Measurements from ENCODE around the gene ATP5IF1. TPM values are rescaled to one million over a fixed set of nuclear protein-coding genes. Genes with fewer than 3 reads are reported as not detected.

The ATP5IF1 gene
- total RNA-seq, 2 donors from 2014 or later: 251 to 302 TPM

DNA sequence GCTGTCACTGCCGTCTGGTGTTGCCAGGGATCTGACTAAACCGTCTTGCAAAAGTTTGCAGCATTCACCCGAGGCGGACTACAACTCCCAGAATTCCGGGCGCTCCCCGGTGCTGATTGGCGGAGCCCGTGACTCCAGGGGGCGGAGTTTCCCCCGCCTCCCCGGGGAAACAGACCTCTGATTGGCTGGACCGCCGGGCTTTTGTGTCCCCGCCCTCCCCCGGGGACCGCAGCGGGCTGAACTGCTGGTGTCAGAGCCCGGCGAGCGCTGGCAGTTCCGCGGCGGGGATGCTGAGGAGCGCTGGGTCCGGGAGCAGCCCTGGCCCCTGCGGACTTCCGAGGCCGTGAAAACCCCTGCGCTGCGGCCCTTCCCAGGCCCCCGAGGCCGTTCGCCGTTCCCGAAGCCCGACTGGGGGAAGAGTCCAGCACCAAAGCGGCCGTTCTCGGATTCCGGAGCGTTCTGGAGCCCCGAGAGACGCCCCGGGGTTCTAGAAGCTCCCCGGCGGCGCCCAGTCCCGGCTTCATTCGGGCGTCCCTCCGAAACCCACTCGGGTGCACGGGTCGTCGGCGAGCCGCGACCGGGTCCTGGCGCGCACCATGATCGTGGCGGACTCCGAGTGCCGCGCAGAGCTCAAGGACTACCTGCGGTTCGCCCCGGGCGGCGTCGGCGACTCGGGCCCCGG, 23.5 kb downstream of the ATP5IF1 start, which contains the start of gene SESN2:
Gene SESN2 (plus strand): TSS at position 267 of the 682 bp plus-strand sequence. CDS start 330 bp downstream, at position 597.
- peak; percentile 94 for ATAC-seq
- intact Hi-C loops (cut with DNase I, micrococcal nuclease): loop anchor here in 1 of 2 donors (5.0 kb wide), 1 partner anchor 68 kb away; the partner anchor contains the start of gene MED18
- peak; percentile 99 for DNase-seq

GRCh38 chr1:28259934-28260802, 24.2 kb downstream of the ATP5IF1 start:
- DNase-seq (peak; percentile 77 to 82), ATAC-seq (peak; percentile 64)
- intact Hi-C loops (cut with DNase I, micrococcal nuclease): loop anchor here in 1 of 2 donors (5.0 kb wide), 1 partner anchor 67 kb away; the partner anchor contains the start of gene MED18

- no peak for DNase-seq
- no peak for ATAC-seq
- intact Hi-C loops (cut with DNase I, micrococcal nuclease): no loop called here
These were observed 24.9 kb downstream of the ATP5IF1 start for GRCh38 chr1:28260803-28261174.

DNA sequence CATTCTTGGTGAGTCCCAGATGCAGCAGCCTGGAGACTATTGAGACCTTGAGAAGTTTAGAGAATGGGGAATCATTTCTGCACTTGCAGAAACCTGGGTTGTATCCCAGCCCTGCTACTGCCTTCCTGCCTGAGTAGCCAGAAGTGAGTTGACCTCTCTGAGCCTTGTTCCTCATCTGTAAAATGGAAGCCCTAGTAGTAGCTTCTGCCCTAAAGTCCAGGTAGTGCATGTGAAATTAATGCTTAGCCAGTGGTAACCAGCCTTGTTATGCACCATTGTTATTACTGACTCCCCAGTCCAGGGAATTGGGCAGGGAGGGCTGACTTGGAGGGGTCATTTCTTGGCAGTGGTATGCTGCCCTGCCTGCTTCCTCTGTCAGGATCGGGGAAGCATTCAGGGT, 29.0 kb downstream of the ATP5IF1 start:
- intact Hi-C loops (cut with DNase I, micrococcal nuclease): no loop called here
- no peak for ATAC-seq

GRCh38 chr1:28265577-28265976, 29.7 kb downstream of the ATP5IF1 start:
- DNase-seq: no peak

More for the DNA sequence above, 29.0 kb downstream of the ATP5IF1 start:
- no peak for DNase-seq

GRCh38 chr1:28266920-28267322, 31.0 kb downstream of the ATP5IF1 start:
- DNase-seq (no peak), ATAC-seq (no peak)

More at GRCh38 chr1:28265577-28265976, 29.7 kb downstream of the ATP5IF1 start:
- intact Hi-C loops (cut with DNase I, micrococcal nuclease): no loop called here
- ATAC-seq: no peak

GRCh38 chr1:28267633-28268032, 31.7 kb downstream of the ATP5IF1 start:
- no peak for DNase-seq
- intact Hi-C loops (cut with DNase I, micrococcal nuclease): no loop called here
- ATAC-seq: no peak

More at GRCh38 chr1:28266920-28267322, 31.0 kb downstream of the ATP5IF1 start:
- intact Hi-C loops (cut with DNase I, micrococcal nuclease): no loop called here

GRCh38 chr1:28269529-28269928, 33.6 kb downstream of the ATP5IF1 start:
- intact Hi-C loops (cut with DNase I, micrococcal nuclease): no loop called here
- no peak for DNase-seq
- no peak for ATAC-seq

- DNase-seq (no peak), ATAC-seq (no peak)
- intact Hi-C loops (cut with DNase I, micrococcal nuclease): no loop called here
These were observed 36.4 kb downstream of the ATP5IF1 start for GRCh38 chr1:28272215-28272852.

DNA sequence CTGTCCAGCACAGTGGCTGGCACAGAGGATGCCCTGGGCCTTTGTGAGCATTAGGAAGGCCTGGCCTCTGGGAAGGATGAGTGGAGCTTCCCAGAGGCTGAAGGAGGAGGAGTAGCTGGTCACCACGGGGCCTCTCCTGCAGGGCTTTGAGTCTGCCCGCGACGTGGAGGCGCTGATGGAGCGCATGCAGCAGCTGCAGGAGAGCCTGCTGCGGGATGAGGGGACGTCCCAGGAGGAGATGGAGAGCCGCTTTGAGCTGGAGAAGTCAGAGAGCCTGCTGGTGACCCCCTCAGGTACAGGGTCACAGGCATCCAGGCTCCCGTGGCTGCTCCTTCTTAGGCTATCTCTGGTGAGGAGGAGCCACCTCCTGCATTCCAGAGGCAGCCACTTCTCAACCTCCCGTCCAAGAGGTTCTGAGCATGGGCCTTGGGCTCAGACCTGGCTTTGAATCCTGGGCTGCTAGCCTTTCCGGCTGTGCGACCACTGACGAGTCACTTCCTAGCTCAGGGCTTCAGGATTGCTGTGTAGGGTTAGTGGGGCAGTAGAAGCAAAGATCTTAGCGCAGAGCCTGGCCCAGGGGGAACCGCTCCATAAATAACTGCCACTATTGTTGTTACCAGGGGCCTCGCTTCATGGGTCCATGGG, 37.4 kb downstream of the ATP5IF1 start:
- ATAC-seq: no peak
- intact Hi-C loops (cut with DNase I, micrococcal nuclease): no loop called here
- DNase-seq: no peak

GRCh38 chr1:28278763-28279162, 42.8 kb downstream of the ATP5IF1 start:
- intact Hi-C loops (cut with DNase I, micrococcal nuclease): no loop called here
- DNase-seq (no peak), ATAC-seq (no peak)

- DNase-seq (no peak), ATAC-seq (no peak)
- intact Hi-C loops (cut with DNase I, micrococcal nuclease): no loop called here
These were observed 43.8 kb downstream of the ATP5IF1 start for GRCh38 chr1:28279721-28280120.

DNA sequence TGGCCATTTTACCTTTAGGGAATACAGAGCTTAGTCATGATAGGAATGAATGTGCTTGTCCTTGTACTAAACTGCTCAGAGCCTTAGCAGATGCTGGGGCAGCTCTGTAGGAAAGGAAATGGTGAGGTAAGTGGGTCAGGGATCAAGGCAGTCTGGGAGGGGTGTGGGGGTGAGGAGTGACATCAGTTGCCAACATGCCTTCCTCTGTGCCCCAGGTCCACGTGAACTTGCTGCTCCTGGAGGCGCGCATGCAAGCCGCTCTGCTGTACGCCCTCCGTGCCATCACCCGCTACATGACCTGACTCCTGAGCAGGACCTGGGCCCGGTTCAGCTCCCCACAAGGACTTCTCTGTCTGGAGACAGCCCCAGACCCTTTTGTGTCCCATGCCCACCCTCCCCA, 44.6 kb downstream of the ATP5IF1 start:
- intact Hi-C loops (cut with DNase I, micrococcal nuclease): no loop called here
- peak; percentile 26 for ATAC-seq
- DNase-seq: no peak

GRCh38 chr1:28280977-28281381, 45.1 kb downstream of the ATP5IF1 start:
- peak; percentile 61 for ATAC-seq
- intact Hi-C loops (cut with DNase I, micrococcal nuclease): no loop called here
- peak; percentile 34 to 54 for DNase-seq

- ATAC-seq (peak; percentile 43), DNase-seq (peak; percentile 39 to 55)
- intact Hi-C loops (cut with DNase I, micrococcal nuclease): no loop called here
These were observed 45.9 kb downstream of the ATP5IF1 start for GRCh38 chr1:28281608-28282425.

GRCh38 chr1:28282426-28283407, 46.8 kb downstream of the ATP5IF1 start:
- peak; percentile 28 to 66 for DNase-seq
- peak; percentile 67 for ATAC-seq
- intact Hi-C loops (cut with DNase I, micrococcal nuclease): no loop called here

GRCh38 chr1:28286111-28286510, 50.2 kb downstream of the ATP5IF1 start:
- no peak for ATAC-seq
- intact Hi-C loops (cut with DNase I, micrococcal nuclease): no loop called here
- DNase-seq: no peak
